HG03432 (cell line): ENCODE measurements around the gene ELMO2.

Source experiments
- ATAC-seq: cut with Tn5 transposase; IDR thresholded peaks from one replicate; pipeline ENCODE4 v1.9.1; 2021; ENCODE audit warnings: mild to moderate bottlenecking, moderate library complexity; ENCODE audit not compliant: unreplicated experiment

The ELMO2 gene

GRCh38 chr20:46334303-46334904 is 72.0 kb downstream of the ELMO2 start:
- ATAC-seq: no peak

GRCh38 chr20:46333161-46333991 is 73.0 kb downstream of the ELMO2 start:
- ATAC-seq: no peak

GRCh38 chr20:46332373-46333160 is 73.8 kb downstream of the ELMO2 start:
- ATAC-seq: no peak

GRCh38 chr20:46331611-46332361 is 74.6 kb downstream of the ELMO2 start:
- ATAC-seq: no peak

- no peak for ATAC-seq
These were observed 75.5 kb downstream of the ELMO2 start for GRCh38 chr20:46330831-46331371.

GRCh38 chr20:46330072-46330763 is 76.2 kb downstream of the ELMO2 start:
- ATAC-seq: no peak

- ATAC-seq: no peak
These were observed 78.1 kb downstream of the ELMO2 start for GRCh38 chr20:46328200-46328882.

- no peak for ATAC-seq
These were observed 78.9 kb downstream of the ELMO2 start for GRCh38 chr20:46327557-46327956.

GRCh38 chr20:46325789-46326188 is 80.6 kb downstream of the ELMO2 start:
- no peak for ATAC-seq

- no peak for ATAC-seq
These were observed 81.3 kb downstream of the ELMO2 start for GRCh38 chr20:46324960-46325703.

- no peak for ATAC-seq
These were observed 82.0 kb downstream of the ELMO2 start for GRCh38 chr20:46324379-46324778.

- no peak for ATAC-seq
These were observed 82.9 kb downstream of the ELMO2 start for GRCh38 chr20:46323557-46323956.

GRCh38 chr20:46322641-46323040 is 83.8 kb downstream of the ELMO2 start:
- no peak for ATAC-seq

GRCh38 chr20:46317685-46318177 is 88.7 kb downstream of the ELMO2 start:
- no peak for ATAC-seq

GRCh38 chr20:46316984-46317684 is 89.3 kb downstream of the ELMO2 start:
- ATAC-seq: no peak
